ENCODE measurements around the gene BRD3OS. TPM values are rescaled to one million over a fixed set of nuclear protein-coding genes. Genes with fewer than 3 reads are reported as not detected.

BRD3OS gene
- total and polyA plus RNA-seq, 10 of the 15 experiments (the other 5 are each of a cell fraction or from before 2014, with no cell fraction given), result 2.1 to 13.7 (median 10.7) TPM

DNA sequence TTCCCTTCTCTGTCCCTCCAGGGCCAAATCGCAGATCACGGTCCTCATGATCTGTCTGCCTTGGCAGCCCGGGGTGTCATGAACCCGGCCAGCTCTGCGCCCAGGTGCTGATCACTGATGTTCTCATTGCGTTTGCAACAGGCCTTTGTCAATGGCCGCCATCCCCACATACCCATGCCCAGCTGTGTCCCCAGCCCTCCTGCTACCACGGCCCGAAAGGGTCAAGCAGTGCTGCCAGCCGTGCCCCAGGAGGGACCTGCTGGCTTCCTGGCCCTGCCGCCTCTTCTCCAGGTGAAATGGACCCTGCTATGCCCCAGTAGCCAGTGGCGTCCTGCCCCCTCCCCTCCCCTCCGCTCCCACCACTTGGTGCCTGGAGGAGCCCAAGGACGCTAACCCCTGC, 20.4 kb upstream of the BRD3OS start:
- POLR2A ChIA-PET, result no interaction called here
- no peaks in the 10 kb centered on the region for H3K4me1 ChIP-seq (ENCODE audit: control insufficient read depth, insufficient read depth, low read length)
- CTCF ChIA-PET, result interaction anchor here (1.0 kb wide), 2 partner anchors 10 to 222 kb away, joined by 3 to 6 read pairs; no protein-coding TSS in a partner anchor

More for the DNA sequence above, 20.4 kb upstream of the BRD3OS start:
- TF ChIP-seq KDM1A (IDR thresholded peaks at IDR 0.05; ENCODE audit: borderline replicate concordance) (no peak), EZH2 (IDR thresholded peaks at IDR 0.05; ENCODE audit: borderline replicate concordance, control insufficient read depth, low read depth, low read length) (no peak), SMAD1 (IDR thresholded peaks at IDR 0.05; ENCODE audit: low read depth, partially characterized antibody) (no peak), TCF3 (IDR thresholded peaks at IDR 0.05; ENCODE audit: borderline replicate concordance, insufficient read depth, low read depth, low read length) (no peak), SUZ12 (IDR thresholded peaks at IDR 0.05; ENCODE audit: unreplicated experiment) (no peak)
- TF ChIP-seq, protein P1, sequence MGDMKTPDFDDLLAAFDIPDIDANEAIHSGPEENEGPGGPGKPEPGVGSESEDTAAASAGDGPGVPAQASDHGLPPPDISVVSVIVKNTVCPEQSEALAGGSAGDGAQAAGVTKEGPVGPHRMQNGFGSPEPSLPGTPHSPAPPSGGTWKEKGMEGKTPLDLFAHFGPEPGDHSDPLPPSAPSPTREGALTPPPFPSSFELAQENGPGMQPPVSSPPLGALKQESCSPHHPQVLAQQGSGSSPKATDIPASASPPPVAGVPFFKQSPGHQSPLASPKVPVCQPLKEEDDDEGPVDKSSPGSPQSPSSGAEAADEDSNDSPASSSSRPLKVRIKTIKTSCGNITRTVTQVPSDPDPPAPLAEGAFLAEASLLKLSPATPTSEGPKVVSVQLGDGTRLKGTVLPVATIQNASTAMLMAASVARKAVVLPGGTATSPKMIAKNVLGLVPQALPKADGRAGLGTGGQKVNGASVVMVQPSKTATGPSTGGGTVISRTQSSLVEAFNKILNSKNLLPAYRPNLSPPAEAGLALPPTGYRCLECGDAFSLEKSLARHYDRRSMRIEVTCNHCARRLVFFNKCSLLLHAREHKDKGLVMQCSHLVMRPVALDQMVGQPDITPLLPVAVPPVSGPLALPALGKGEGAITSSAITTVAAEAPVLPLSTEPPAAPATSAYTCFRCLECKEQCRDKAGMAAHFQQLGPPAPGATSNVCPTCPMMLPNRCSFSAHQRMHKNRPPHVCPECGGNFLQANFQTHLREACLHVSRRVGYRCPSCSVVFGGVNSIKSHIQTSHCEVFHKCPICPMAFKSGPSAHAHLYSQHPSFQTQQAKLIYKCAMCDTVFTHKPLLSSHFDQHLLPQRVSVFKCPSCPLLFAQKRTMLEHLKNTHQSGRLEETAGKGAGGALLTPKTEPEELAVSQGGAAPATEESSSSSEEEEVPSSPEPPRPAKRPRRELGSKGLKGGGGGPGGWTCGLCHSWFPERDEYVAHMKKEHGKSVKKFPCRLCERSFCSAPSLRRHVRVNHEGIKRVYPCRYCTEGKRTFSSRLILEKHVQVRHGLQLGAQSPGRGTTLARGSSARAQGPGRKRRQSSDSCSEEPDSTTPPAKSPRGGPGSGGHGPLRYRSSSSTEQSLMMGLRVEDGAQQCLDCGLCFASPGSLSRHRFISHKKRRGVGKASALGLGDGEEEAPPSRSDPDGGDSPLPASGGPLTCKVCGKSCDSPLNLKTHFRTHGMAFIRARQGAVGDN (IDR thresholded peaks at IDR 0.05), result no peak
- TF ChIP-seq, protein P2, sequence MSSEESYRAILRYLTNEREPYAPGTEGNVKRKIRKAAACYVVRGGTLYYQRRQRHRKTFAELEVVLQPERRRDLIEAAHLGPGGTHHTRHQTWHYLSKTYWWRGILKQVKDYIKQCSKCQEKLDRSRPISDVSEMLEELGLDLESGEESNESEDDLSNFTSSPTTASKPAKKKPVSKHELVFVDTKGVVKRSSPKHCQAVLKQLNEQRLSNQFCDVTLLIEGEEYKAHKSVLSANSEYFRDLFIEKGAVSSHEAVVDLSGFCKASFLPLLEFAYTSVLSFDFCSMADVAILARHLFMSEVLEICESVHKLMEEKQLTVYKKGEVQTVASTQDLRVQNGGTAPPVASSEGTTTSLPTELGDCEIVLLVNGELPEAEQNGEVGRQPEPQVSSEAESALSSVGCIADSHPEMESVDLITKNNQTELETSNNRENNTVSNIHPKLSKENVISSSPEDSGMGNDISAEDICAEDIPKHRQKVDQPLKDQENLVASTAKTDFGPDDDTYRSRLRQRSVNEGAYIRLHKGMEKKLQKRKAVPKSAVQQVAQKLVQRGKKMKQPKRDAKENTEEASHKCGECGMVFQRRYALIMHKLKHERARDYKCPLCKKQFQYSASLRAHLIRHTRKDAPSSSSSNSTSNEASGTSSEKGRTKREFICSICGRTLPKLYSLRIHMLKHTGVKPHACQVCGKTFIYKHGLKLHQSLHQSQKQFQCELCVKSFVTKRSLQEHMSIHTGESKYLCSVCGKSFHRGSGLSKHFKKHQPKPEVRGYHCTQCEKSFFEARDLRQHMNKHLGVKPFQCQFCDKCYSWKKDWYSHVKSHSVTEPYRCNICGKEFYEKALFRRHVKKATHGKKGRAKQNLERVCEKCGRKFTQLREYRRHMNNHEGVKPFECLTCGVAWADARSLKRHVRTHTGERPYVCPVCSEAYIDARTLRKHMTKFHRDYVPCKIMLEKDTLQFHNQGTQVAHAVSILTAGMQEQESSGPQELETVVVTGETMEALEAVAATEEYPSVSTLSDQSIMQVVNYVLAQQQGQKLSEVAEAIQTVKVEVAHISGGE (CRISPR knock-in tag; IDR thresholded peaks at IDR 0.05), result no peak
- TF ChIP-seq, protein P3, sequence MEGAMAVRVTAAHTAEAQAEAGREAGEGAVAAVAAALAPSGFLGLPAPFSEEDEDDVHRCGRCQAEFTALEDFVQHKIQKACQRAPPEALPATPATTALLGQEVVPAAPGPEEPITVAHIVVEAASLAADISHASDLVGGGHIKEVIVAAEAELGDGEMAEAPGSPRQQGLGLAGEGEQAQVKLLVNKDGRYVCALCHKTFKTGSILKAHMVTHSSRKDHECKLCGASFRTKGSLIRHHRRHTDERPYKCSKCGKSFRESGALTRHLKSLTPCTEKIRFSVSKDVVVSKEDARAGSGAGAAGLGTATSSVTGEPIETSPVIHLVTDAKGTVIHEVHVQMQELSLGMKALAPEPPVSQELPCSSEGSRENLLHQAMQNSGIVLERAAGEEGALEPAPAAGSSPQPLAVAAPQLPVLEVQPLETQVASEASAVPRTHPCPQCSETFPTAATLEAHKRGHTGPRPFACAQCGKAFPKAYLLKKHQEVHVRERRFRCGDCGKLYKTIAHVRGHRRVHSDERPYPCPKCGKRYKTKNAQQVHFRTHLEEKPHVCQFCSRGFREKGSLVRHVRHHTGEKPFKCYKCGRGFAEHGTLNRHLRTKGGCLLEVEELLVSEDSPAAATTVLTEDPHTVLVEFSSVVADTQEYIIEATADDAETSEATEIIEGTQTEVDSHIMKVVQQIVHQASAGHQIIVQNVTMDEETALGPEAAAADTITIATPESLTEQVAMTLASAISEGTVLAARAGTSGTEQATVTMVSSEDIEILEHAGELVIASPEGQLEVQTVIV (IDR thresholded peaks at IDR 0.05; ENCODE audit: borderline replicate concordance, partially characterized antibody), result no peak
- TF ChIP-seq, protein P4, sequence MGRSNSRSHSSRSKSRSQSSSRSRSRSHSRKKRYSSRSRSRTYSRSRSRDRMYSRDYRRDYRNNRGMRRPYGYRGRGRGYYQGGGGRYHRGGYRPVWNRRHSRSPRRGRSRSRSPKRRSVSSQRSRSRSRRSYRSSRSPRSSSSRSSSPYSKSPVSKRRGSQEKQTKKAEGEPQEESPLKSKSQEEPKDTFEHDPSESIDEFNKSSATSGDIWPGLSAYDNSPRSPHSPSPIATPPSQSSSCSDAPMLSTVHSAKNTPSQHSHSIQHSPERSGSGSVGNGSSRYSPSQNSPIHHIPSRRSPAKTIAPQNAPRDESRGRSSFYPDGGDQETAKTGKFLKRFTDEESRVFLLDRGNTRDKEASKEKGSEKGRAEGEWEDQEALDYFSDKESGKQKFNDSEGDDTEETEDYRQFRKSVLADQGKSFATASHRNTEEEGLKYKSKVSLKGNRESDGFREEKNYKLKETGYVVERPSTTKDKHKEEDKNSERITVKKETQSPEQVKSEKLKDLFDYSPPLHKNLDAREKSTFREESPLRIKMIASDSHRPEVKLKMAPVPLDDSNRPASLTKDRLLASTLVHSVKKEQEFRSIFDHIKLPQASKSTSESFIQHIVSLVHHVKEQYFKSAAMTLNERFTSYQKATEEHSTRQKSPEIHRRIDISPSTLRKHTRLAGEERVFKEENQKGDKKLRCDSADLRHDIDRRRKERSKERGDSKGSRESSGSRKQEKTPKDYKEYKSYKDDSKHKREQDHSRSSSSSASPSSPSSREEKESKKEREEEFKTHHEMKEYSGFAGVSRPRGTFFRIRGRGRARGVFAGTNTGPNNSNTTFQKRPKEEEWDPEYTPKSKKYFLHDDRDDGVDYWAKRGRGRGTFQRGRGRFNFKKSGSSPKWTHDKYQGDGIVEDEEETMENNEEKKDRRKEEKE (IDR thresholded peaks at IDR 0.05), result no peak
- SMC1A ChIA-PET (ENCODE audit: uncharacterized antibody, unreplicated experiment), result no interaction called here
- H3K36me3 ChIP-seq (ENCODE audit: control insufficient read depth in 2 of 2, insufficient read depth in 2 of 2, low read length in 1 of 2), result no peaks in the 10 kb centered on the region
- in situ Hi-C loops (cut with MboI), result loop anchor here (25.0 kb wide), 1 partner anchor 468 kb away; the partner anchor contains the start of gene ADAMTSL2
- H3K9me3 ChIP-seq (replicated peaks; ENCODE audit: control insufficient read depth, insufficient read depth, low read length), result no peaks in the 10 kb centered on the region; the same call in 2 of the 3 replicates
- WGBS (ENCODE audit: insufficient coverage, insufficient replicate concordance, low lambda C conversion rate, missing lambda C conversion rate), result 46% methylated on average over 14 of the region's 14 CpGs
- H3K4me3 ChIP-seq, result no peak overlapping the region
- no peak overlapping the region for H3K4me2 ChIP-seq (ENCODE audit: control insufficient read depth, insufficient read depth)
- no TSS peak for BruUV-seq (replicated peaks)
- H4K20me1 ChIP-seq (ENCODE audit: control insufficient read depth, insufficient read depth), result no peaks in the 10 kb centered on the region
- H2AFZ ChIP-seq (ENCODE audit: control insufficient read depth, low read depth, low read length), result no peak overlapping the region
- FAIRE-seq (no peak), ATAC-seq (no peak), DNase-seq (ENCODE audit: low read depth, low spot score) (no peak)
- H3K27ac ChIP-seq (ENCODE audit: control insufficient read depth, insufficient read depth), result no peak overlapping the region
- H3K79me2 ChIP-seq (ENCODE audit: control insufficient read depth, insufficient read depth, low read length), result no peaks in the 10 kb centered on the region
- no peaks in the 10 kb centered on the region; a peak in 2 of 4 replicates for H3K27me3 ChIP-seq (replicated peaks in 1 of 2; ENCODE audit: control insufficient read depth in 2 of 2, insufficient read depth in 2 of 2, low read length in 1 of 2)
- intact Hi-C loops (cut with micrococcal nuclease; ENCODE audit: unreplicated experiment), result no loop called here
- RAD21 ChIA-PET (ENCODE audit: unreplicated experiment), result no interaction called here
- H3K9ac ChIP-seq (ENCODE audit: control insufficient read depth, insufficient read depth, low read length), result no peak overlapping the region

Measured in GM12878 (cell line).